GM21526 (cell line): ENCODE results near the gene ELOVL2.
"Not testable (repeated sequence)": the region's sequence is repeated elsewhere in the genome, so short reads cannot be mapped to it uniquely, and the experiment has no call there.

ENCODE experiments used
- ATAC-seq: cut with Tn5 transposase; IDR thresholded peaks from one replicate; pipeline ENCODE4 v1.9.1; 2021; ENCODE audit warnings: moderate library complexity; ENCODE audit not compliant: unreplicated experiment, low FRiP score

The ELOVL2 gene

DNA sequence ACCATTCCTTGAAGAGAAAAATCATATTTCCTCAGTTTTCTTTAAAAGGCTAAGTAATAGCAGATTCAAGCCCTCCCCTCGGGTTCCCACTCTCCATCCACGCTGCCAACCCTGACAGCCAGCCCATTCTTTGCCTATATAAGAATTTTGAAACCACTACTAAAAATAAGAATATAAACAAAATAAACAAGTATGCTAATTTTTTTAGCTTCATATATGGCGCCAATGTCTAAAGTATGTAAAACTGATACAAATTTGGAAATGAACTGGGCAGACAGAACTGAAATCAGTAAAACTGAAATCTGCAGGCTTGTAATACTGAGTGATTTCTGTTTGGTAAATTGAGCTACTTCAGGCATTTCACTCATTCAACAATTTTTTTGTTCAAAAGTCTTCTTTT is 19.0 kb downstream of the ELOVL2 start:
- no peak for ATAC-seq

GRCh38 chr6:11023032-11023431 is 21.1 kb downstream of the ELOVL2 start:
- no peak for ATAC-seq

- no peak for ATAC-seq
Measured at GRCh38 chr6:11021714-11022113, 22.4 kb downstream of the ELOVL2 start.

DNA sequence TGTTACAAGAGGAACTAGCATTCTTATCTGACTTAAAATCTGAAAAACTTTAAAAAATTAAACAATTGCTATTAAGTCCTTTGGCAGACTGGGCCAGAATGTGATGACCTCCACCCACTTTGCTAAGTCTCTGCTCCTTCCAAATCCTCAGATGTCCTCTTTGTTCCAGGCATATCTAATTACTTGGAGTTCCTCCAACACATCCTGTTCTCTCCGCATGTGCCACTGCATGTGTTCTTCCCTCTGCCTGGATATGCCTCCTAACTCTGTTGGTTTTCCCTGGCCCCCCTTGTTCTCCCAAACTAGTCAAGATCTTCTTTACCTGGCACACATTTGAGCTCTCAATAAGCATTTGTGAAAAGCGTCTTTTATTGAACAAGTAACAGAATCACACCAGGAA is 23.1 kb downstream of the ELOVL2 start:
- ATAC-seq, result no peak

DNA sequence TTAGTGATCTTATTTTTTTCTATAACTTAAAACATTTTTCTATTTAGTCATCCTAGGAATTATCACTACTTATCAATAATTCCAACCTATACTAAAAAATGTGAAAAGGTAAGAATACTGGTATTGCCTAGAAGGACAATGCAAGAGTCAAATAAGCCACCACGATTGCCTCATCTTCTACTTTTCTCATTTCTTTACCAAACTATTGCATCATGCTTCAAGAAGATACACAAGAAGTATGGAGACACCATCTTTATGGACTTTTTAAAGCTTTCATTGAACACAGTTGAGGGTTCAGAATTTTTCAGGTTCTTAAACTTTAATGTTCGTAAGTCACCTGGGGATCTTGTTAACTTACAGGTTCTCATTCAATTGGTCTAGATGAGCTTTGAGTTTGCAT is 25.9 kb downstream of the ELOVL2 start:
- ATAC-seq, result no peak

- ATAC-seq, result no peak
Measured at GRCh38 chr6:11017090-11017489, 27.0 kb downstream of the ELOVL2 start.

DNA sequence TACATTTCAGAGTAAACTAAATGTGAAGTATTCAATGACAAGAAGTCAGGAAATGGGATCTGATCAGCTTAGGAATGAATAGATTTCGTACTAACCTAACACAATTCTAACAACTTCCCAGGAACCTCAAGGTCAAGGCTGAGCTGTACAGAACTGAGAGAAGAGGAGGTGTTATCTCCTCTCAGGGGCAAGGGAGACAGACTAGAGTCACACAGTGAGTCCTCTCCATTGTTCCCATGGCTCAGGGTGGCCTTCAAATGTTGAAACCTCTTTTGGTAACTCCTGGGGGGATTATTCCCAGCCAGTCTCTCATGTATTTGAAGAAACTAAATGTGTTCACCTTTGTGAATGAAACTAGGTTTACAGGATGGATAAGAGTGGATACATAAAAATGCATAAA is 27.7 kb downstream of the ELOVL2 start:
- ATAC-seq, result no peak

DNA sequence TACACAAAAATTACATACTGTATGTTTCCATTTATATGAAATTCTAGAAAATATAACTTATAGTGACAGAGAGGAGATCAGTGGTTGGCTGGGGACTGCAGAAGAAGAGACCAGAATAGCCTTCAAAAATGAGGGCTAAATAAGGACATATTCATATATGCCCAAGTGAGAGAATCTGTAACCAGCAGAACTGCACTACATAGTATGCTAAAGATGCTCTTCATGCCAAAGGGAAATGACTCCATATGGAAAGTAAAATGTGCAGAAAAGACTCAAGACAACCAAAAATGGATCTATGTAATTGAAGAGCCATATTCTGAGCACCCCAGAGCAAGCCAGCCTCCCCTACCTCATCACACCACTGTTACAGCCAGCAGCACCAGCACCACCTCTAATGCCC is 29.0 kb downstream of the ELOVL2 start:
- ATAC-seq, result no peak

- ATAC-seq, result no peak
Measured at GRCh38 chr6:11013721-11014070, 30.4 kb downstream of the ELOVL2 start.

DNA sequence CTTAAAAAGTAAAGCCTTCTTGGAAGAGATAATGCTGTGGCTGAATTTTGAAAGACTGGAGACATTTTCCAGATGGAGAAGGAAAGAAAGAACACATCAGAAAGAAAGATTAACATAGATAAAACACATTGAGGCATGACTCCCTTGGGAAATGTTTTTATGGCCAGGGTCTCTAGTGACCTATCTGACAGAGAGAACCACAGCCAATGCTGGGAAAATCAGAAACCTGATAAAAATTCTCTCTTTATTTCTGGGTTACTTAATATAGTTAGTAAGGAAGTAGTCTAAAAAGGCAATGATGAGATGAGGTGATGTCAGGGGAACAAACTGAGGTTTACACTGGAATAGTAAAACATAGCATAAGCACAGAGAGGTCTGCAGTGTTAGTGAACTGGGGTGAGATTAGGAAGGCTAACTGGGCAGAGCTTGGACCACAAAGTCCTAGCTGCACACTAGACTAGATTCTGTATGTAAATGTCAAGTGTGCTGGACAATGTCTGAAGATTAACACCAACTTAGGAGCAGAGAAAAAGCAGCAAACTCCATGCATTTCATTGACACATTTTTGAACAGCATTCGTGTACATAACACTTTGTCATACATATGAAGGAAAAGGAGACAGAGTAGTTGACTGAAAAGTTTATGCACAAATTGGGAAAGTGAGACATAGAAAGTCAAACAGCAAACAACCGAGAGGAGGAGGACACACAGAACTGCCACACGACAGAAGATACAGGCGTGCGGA is 31.0 kb downstream of the ELOVL2 start:
- no peak for ATAC-seq

DNA sequence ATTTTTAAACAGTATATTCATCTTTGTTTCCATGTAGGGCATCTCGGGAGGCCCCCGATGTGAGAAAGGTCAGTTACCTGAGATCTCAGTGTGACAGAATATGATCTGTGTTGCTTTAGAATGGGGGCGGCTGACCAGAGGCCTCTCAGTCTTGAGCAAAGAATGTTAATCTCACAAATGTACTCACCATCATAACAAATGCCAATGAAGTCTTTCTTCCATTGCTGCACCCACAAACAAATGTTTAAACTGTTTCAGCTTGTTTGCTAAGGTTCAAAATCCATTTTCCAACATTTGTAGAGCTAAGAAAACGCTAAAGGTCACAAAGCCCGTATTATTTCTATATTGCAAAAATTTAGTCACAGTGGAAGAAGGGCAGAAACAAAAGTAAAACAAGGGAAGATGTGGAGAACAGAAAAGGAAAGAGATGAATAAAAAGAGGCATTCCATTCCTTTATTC is 31.8 kb downstream of the ELOVL2 start:
- no peak for ATAC-seq

- ATAC-seq, result no peak
Measured at GRCh38 chr6:11011787-11012234, 32.3 kb downstream of the ELOVL2 start.

DNA sequence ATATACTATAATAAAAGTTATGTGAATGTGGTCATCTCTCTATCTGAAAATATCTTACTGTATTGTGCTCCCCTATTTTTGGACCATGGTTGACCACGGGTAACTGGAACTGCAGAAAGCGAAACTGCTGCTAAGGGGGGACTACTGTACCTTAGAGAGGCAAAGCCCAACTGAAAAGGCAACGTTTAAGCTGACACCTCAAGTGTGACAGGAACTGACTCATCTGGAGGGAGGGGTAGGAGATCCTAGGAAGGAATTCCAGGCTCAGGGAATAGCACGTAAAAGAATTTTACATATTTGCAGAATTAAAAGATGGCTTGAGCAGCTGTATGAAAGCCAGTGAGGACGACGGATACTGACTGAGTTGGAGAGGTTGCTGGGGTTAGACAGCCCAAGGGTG is 34.8 kb downstream of the ELOVL2 start:
- peak; percentile 72 for ATAC-seq

DNA sequence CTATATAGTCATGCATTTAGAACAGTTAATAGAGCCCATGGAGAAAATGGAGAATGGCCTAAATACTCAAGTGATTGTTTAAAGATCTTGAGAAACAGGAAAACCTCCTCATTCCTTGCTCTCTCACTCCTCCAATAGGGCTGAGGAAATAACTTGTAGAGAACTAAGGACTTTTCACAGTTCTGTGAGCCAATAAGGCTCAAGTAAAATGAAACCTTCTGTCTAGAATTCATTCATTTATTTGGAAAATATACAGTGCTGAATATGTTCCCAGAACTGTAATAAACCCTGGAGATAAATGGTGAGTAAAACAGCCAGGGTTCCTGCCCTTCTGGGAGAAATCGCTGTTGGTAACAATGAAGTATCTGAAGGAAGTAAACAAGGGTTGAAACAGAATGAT is 35.3 kb downstream of the ELOVL2 start:
- ATAC-seq, result no peak

- ATAC-seq, result no peak
Measured at GRCh38 chr6:11007715-11008608, 36.1 kb downstream of the ELOVL2 start.

GRCh38 chr6:11006061-11006460 is 38.0 kb downstream of the ELOVL2 start:
- no peak for ATAC-seq

DNA sequence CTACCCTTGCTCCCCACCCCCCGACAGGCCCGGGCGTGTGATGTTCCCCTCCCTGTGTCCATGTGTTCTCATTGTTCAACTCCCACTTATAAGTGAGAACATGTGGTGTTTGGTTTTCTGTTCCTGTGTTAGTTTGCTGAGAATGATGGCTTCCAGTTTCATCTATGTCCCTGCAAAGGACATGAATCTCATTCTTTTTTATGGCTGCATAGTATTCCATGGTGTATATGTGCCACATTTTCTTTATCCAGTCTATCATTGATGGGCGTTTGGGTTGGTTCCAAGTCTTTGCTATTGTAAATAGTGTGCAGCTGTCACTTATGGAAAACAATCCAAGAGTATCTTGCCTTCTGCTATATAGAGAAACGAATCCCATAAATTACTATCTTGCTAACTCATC is 40.8 kb downstream of the ELOVL2 start:
- ATAC-seq, result not testable (repeated sequence)

GRCh38 chr6:11002176-11002575 is 41.9 kb downstream of the ELOVL2 start:
- ATAC-seq, result no peak

- no peak for ATAC-seq
Measured at GRCh38 chr6:10999994-11000393, 44.1 kb downstream of the ELOVL2 start.

- ATAC-seq, result no peak
Measured at GRCh38 chr6:10995114-10995707, 48.9 kb downstream of the ELOVL2 start.

DNA sequence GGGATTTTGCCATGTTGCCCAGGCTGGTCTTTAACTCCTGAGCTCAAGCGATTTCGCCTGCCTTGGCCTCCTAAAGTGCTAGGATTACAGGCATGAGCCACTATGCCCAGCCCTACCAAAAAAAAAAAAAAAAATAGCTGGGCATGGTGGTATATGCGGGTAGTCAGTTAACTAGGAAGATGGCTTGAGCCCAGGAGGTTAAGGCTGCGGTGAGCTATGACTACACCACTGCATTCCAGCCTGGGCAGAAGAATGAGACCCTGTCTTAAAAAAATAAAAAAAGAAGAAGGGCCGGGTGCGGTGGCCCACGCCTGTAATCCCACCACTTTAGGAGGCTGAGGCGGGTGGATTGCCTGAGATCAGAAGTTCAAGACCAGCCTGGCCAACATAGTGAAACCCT is 50.2 kb downstream of the ELOVL2 start:
- ATAC-seq, result no peak
